Peyer's patch (tissue), 4 donors: ENCODE data around the gene LMOD1. TPM values are rescaled to one million over a fixed set of nuclear protein-coding genes. Genes with fewer than 3 reads are reported as not detected.

Experiments
- DNase-seq, 3 donors: peaks; one replicate each; pipeline ENCODE4 v3.0.0-alpha.2; 2017 to 2019
- H3K27ac ChIP-seq, 4 donors: fragments of 200-600 bp; sonication (generic); one replicate each; pipeline ENCODE4 v1.5.1; 2016 to 2019
- H3K27me3 ChIP-seq, 2 donors: fragments of 200-600 bp; sonication (generic); one replicate each; pipeline ENCODE4 v1.5.1; 2019
- H3K36me3 ChIP-seq, 3 donors: fragments of 200-600 bp; sonication (generic); one replicate each; pipeline ENCODE4 v1.5.1; 2016 to 2019
- H3K4me1 ChIP-seq, 4 donors: fragments of 200-600 bp; sonication (generic); one replicate each; pipeline ENCODE4 v1.5.1; 2016 to 2019
- H3K4me3 ChIP-seq, 4 donors: fragments of 200-600 bp; sonication (generic); 1 replicate in 3 of 4; 2 replicates in 1 of 4; pipeline ENCODE4 v1.5.1; 2016 to 2019; ENCODE audit warnings: mild to moderate bottlenecking in 1 of 4
- H3K9me3 ChIP-seq, 4 donors: fragments of 200-600 bp; sonication (generic); one replicate each; pipeline ENCODE4 v1.5.1; 2016 to 2019; ENCODE audit warnings: mild to moderate bottlenecking in 1 of 4
- CTCF ChIP-seq, 6 experiments: fragments of 450-650 bp in 4 of 6; fragments of 200-600 bp in 2 of 6; sonication (generic) in 1 of 6; IDR thresholded peaks; one replicate each; pipeline ENCODE4 v1.5.1; 2017 to 2019; ENCODE audit warnings: antibody characterized with exemption in 6 of 6, mild to moderate bottlenecking in 3 of 6, moderate library complexity in 1 of 6
- POLR2A ChIP-seq, 2 donors: fragments of 450-650 bp; IDR thresholded peaks; one replicate each; pipeline ENCODE4 v1.5.1; 2017; ENCODE audit warnings: antibody characterized with exemption in 2 of 2, mild to moderate bottlenecking in 2 of 2, moderate library complexity in 2 of 2
- total RNA-seq, 4 donors: library from RNA; depleted of rRNA; stranded (reverse); fragments of >200 nt; gene quantifications; one replicate each; pipeline ENCODE4 v1.1.0, GENCODE V29; 2016

The LMOD1 gene
- 10 to 100 TPM in 3 of 4 donors, 1 to 10 TPM in 1; 10.0 to 70.1 (median 32.6) TPM for total RNA-seq

GRCh38 chr1:201946224-201946908 lies at the start of gene LMOD1:
Gene LMOD1 (minus strand): TSS chr1:201946548. CDS start chr1:201946340, 208 bp downstream.
- H3K9me3 ChIP-seq = no peaks in the 10 kb centered on the region
- no peaks in the 10 kb centered on the region for H3K4me1 ChIP-seq
- TF ChIP-seq POLR2A (IDR thresholded peaks at IDR 0.05) (peak; percentile 39 to 43), CTCF (IDR thresholded peaks at IDR 0.05) (no peak)
- DNase-seq = peak; percentile 49 to 84 (median 64)
- no peaks in the 10 kb centered on the region for H3K36me3 ChIP-seq
- no peaks in the 10 kb centered on the region for H3K27me3 ChIP-seq
- H3K4me3 ChIP-seq = peak within 1 kb of the TSS; percentile 18 to 59 (median 42)
- H3K27ac ChIP-seq = peak within 1 kb of the TSS; percentile 62 to 88 (median 76)

GRCh38 chr1:201990427-201990826 lies 44.1 kb upstream of the LMOD1 start:
- Histone ChIP-seq H3K9me3 (no peaks in the 10 kb centered on the region), H3K4me1 (no peaks in the 10 kb centered on the region), H3K36me3 (peaks cover 0 to 70% (median 0%) of the 10 kb centered on the region in 3 donors), H3K27ac (no peak overlapping the region), H3K4me3 (no peak overlapping the region), H3K27me3 (no peaks in the 10 kb centered on the region)
- DNase-seq = peak in 1 of 3 donors; percentile 19
- no peak for TF ChIP-seq CTCF (IDR thresholded peaks at IDR 0.05)
- TF ChIP-seq POLR2A (IDR thresholded peaks at IDR 0.05) = no peak

GRCh38 chr1:201989354-201990128 lies 43.2 kb upstream of the LMOD1 start:
- no peaks in the 10 kb centered on the region for H3K9me3 ChIP-seq
- no peak overlapping the region for H3K27ac ChIP-seq
- no peaks in the 10 kb centered on the region for H3K4me1 ChIP-seq
- H3K27me3 ChIP-seq = no peaks in the 10 kb centered on the region
- H3K36me3 ChIP-seq = peaks cover 0 to 61% (median 0%) of the 10 kb centered on the region in 3 donors
- DNase-seq = peak in 1 of 3 donors; percentile 24
- H3K4me3 ChIP-seq = no peak overlapping the region
- TF ChIP-seq CTCF (IDR thresholded peaks at IDR 0.05) (no peak), POLR2A (IDR thresholded peaks at IDR 0.05) (no peak)

GRCh38 chr1:201988601-201989000 lies 42.3 kb upstream of the LMOD1 start:
- Histone ChIP-seq H3K4me1 (peaks cover 0 to 6% (median 0%) of the 10 kb centered on the region in 4 donors), H3K27ac (no peak overlapping the region), H3K4me3 (no peak overlapping the region), H3K27me3 (no peaks in the 10 kb centered on the region), H3K36me3 (peaks cover 0 to 52% (median 0%) of the 10 kb centered on the region in 3 donors), H3K9me3 (no peaks in the 10 kb centered on the region)
- TF ChIP-seq POLR2A (IDR thresholded peaks at IDR 0.05) (no peak), CTCF (IDR thresholded peaks at IDR 0.05) (no peak)
- peak in 1 of 3 donors; percentile 15 for DNase-seq

- TF ChIP-seq CTCF (IDR thresholded peaks at IDR 0.05) = no peak
- no peak for TF ChIP-seq POLR2A (IDR thresholded peaks at IDR 0.05)
- peaks cover 0 to 13% (median 0%) of the 10 kb centered on the region in 4 donors for H3K4me1 ChIP-seq
- DNase-seq = peak in 1 of 3 donors; percentile 24
- no peaks in the 10 kb centered on the region for H3K27me3 ChIP-seq
- no peak overlapping the region for H3K27ac ChIP-seq
- H3K36me3 ChIP-seq = peaks cover 0 to 19% (median 0%) of the 10 kb centered on the region in 3 donors
- H3K9me3 ChIP-seq = no peaks in the 10 kb centered on the region
- H3K4me3 ChIP-seq = no peak overlapping the region
Observed at GRCh38 chr1:201985355-201985754, 39.0 kb upstream of the LMOD1 start.
